ENCODE results near the gene STX2.

Gene STX2

DNA sequence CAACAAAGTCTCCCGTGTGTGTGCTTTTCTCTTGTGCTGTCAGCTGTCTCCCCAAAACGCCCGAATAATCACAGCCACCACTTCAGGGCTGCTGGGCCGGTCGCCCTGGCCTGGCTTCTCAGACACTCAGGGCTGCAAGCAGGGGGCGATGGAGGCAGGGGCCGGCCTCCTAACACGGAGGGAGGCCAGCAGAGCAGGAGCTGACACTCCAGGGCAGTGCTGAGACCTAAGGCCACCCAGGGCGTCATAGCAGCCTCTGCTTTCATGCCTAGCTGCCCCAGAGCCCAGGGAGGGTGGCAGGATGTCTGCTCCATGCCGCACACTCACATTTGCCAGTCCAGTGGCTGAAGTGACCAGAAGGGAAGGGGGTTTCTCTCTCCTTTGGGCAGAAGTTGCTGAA, 25.6 kb downstream of the STX2 start:
- no peak overlapping the region for H3K27ac ChIP-seq (ENCODE audit: low read length)
- no peak overlapping the region for H3K4me3 ChIP-seq (ENCODE audit: low read depth in 1 of 2, low read length in 2 of 2)
- H3K27me3 ChIP-seq (ENCODE audit: low read depth, low read length), result no peaks in the 10 kb centered on the region
- peaks cover 4 to 32% of the 10 kb centered on the region in 2 donors for H3K36me3 ChIP-seq (ENCODE audit: control insufficient read depth in 1 of 2, insufficient read depth in 2 of 2, low read length in 2 of 2)
- H3K4me1 ChIP-seq (ENCODE audit: control insufficient read depth in 1 of 2, insufficient read depth in 2 of 2, low read length in 2 of 2), result no peaks in the 10 kb centered on the region
- no peaks in the 10 kb centered on the region for H3K9me3 ChIP-seq (ENCODE audit: control insufficient read depth in 1 of 2, low read length in 2 of 2)

DNA sequence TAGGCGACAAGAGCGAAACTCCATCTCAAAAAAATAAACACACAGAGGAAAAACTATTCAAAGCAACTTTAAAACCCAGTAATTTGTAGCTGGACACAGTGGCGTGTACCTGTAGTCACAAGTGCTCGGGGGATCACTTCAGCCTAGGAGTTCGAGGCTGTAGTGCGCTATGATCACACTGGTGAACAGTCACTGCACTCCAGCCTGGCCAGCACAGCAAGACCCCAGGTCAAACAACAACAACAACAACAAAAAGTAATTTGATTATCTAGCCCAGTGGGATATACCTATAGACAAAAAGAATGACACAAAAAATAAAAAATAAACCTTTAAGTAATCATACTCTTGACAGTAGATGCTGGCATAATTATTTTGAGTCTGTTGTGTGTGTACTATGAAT, 29.3 kb downstream of the STX2 start:
- Histone ChIP-seq H3K27me3 (ENCODE audit: low read depth, low read length) (no peaks in the 10 kb centered on the region), H3K27ac (ENCODE audit: low read length) (no peak overlapping the region), H3K4me3 (ENCODE audit: low read depth in 1 of 2, low read length in 2 of 2) (no peak overlapping the region), H3K9me3 (ENCODE audit: control insufficient read depth in 1 of 2, low read length in 2 of 2) (no peaks in the 10 kb centered on the region), H3K4me1 (ENCODE audit: control insufficient read depth in 1 of 2, insufficient read depth in 2 of 2, low read length in 2 of 2) (no peaks in the 10 kb centered on the region), H3K36me3 (ENCODE audit: control insufficient read depth in 1 of 2, insufficient read depth in 2 of 2, low read length in 2 of 2) (peaks cover 8 to 68% of the 10 kb centered on the region in 2 donors)

DNA sequence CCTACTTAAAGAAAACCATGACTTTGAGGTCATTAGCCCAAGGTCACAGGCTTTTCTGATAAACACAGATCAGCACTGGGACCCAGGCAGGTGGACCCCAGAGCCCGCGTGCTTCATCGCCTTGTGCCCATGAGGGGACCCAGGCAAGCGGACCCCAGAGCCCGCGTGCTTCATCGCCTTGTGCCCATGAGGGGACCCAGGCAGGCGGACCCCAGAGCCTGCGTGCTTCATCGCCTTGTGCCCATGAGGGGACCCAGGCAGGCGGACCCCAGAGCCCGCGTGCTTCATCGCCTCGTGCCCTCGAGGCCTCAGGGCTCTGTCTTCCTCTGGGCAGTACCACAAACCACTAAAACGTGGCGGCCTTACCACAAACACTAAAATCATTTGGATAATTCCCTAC, 31.7 kb downstream of the STX2 start:
- Histone ChIP-seq H3K36me3 (ENCODE audit: control insufficient read depth in 1 of 2, insufficient read depth in 2 of 2, low read length in 2 of 2) (peaks cover 8 to 70% of the 10 kb centered on the region in 2 donors), H3K9me3 (ENCODE audit: control insufficient read depth in 1 of 2, low read length in 2 of 2) (no peaks in the 10 kb centered on the region), H3K27ac (ENCODE audit: low read length) (no peak overlapping the region), H3K27me3 (ENCODE audit: low read depth, low read length) (no peaks in the 10 kb centered on the region), H3K4me3 (ENCODE audit: low read depth in 1 of 2, low read length in 2 of 2) (no peak overlapping the region), H3K4me1 (ENCODE audit: control insufficient read depth in 1 of 2, insufficient read depth in 2 of 2, low read length in 2 of 2) (no peaks in the 10 kb centered on the region)

DNA sequence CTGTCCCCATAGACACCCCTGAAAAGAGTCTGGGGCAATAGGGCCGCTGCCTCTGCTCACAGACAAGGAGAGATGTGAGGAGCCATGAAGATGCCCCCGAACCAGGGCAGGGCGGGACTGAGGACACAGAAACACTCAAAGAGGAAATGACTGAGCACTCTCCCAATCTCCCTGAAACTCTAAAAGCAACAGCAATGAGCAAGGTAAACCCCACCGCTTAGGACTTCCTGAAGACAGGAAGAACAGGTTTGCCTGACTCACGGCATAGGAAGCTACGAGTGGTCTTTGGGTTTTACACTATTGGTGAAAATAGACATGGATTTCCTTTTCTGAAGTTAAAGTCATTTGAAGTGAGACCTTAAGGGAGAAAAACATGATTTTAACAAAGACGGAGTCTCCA, 32.5 kb downstream of the STX2 start:
- H3K27me3 ChIP-seq (ENCODE audit: low read depth, low read length), result no peaks in the 10 kb centered on the region
- H3K9me3 ChIP-seq (ENCODE audit: control insufficient read depth in 1 of 2, low read length in 2 of 2), result no peaks in the 10 kb centered on the region
- H3K27ac ChIP-seq (ENCODE audit: low read length), result no peak overlapping the region
- no peaks in the 10 kb centered on the region for H3K4me1 ChIP-seq (ENCODE audit: control insufficient read depth in 1 of 2, insufficient read depth in 2 of 2, low read length in 2 of 2)
- H3K4me3 ChIP-seq (ENCODE audit: low read depth in 1 of 2, low read length in 2 of 2), result no peak overlapping the region
- H3K36me3 ChIP-seq (ENCODE audit: control insufficient read depth in 1 of 2, insufficient read depth in 2 of 2, low read length in 2 of 2), result peaks cover 8 to 65% of the 10 kb centered on the region in 2 donors

DNA sequence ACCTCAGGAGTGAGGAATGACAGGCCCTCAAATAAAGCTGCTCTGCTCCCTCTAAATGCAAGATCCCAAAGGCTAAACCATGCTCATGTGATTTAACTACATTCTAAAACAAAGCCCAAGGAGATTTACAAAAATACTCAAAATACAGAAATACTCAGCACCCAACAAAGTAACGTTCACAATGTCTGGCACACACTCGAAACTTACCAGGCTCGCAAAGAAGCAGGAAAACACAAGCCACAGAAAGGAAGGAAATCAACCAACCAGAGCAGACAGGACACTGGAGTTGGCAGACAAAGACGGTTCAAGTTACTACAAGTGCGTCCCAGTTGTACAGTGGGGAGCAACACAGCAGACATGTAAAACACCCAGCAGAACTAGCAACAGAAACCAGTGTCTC, 33.4 kb downstream of the STX2 start:
- Histone ChIP-seq H3K4me3 (ENCODE audit: low read depth in 1 of 2, low read length in 2 of 2) (no peak overlapping the region), H3K9me3 (ENCODE audit: control insufficient read depth in 1 of 2, low read length in 2 of 2) (no peaks in the 10 kb centered on the region), H3K27me3 (ENCODE audit: low read depth, low read length) (no peaks in the 10 kb centered on the region), H3K4me1 (ENCODE audit: control insufficient read depth in 1 of 2, insufficient read depth in 2 of 2, low read length in 2 of 2) (no peaks in the 10 kb centered on the region), H3K27ac (ENCODE audit: low read length) (no peak overlapping the region), H3K36me3 (ENCODE audit: control insufficient read depth in 1 of 2, insufficient read depth in 2 of 2, low read length in 2 of 2) (peaks cover 8 to 71% of the 10 kb centered on the region in 2 donors)

DNA sequence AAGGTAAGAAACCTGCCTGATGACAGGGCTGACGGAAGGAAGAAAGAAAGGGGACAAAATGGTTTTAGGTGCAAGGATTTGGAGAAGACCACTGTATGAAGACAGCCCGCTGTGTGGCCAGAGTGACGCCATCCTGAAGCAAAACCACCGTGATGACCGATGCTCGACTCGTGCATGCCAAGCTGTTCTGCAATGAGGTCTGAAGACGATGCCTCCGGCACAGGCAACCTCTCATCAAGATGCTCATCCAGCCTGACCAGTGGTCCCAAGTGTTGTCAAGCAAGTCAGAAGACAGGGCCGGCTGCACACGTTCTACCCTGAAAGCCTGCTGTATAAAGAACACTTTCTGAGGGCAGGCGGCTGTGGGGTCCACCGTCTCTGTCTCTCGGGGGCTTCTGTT, 34.8 kb downstream of the STX2 start:
- H3K27ac ChIP-seq (ENCODE audit: low read length), result no peak overlapping the region

DNA sequence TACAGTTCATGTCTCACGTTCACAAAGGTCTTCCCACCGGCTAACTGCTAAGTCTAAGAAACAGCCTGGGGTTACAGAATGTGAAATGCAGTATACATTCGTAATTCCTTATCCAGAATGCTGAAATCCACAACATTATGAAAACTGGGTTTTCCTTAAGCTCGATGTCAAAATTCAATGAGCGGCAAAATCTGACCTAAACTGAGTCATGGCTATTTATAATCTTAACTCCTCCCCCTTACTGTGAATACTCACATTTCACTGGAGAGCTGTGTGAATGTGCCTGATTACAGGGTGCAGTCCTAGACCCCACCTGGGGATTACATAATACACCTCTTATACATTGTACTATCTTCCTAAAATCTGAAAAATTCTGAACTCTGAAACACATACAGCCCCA, 35.3 kb downstream of the STX2 start:
- Histone ChIP-seq H3K36me3 (ENCODE audit: control insufficient read depth in 1 of 2, insufficient read depth in 2 of 2, low read length in 2 of 2) (peaks cover 4 to 82% of the 10 kb centered on the region in 2 donors), H3K4me1 (ENCODE audit: control insufficient read depth in 1 of 2, insufficient read depth in 2 of 2, low read length in 2 of 2) (no peaks in the 10 kb centered on the region), H3K27me3 (ENCODE audit: low read depth, low read length) (no peaks in the 10 kb centered on the region), H3K4me3 (ENCODE audit: low read depth in 1 of 2, low read length in 2 of 2) (no peak overlapping the region), H3K27ac (ENCODE audit: low read length) (no peak overlapping the region), H3K9me3 (ENCODE audit: control insufficient read depth in 1 of 2, low read length in 2 of 2) (no peaks in the 10 kb centered on the region)

More for the DNA sequence above, 34.8 kb downstream of the STX2 start:
- no peaks in the 10 kb centered on the region for H3K9me3 ChIP-seq (ENCODE audit: control insufficient read depth in 1 of 2, low read length in 2 of 2)
- no peaks in the 10 kb centered on the region for H3K4me1 ChIP-seq (ENCODE audit: control insufficient read depth in 1 of 2, insufficient read depth in 2 of 2, low read length in 2 of 2)
- H3K27me3 ChIP-seq (ENCODE audit: low read depth, low read length), result no peaks in the 10 kb centered on the region
- H3K4me3 ChIP-seq (ENCODE audit: low read depth in 1 of 2, low read length in 2 of 2), result no peak overlapping the region
- peaks cover 4 to 78% of the 10 kb centered on the region in 2 donors for H3K36me3 ChIP-seq (ENCODE audit: control insufficient read depth in 1 of 2, insufficient read depth in 2 of 2, low read length in 2 of 2)

DNA sequence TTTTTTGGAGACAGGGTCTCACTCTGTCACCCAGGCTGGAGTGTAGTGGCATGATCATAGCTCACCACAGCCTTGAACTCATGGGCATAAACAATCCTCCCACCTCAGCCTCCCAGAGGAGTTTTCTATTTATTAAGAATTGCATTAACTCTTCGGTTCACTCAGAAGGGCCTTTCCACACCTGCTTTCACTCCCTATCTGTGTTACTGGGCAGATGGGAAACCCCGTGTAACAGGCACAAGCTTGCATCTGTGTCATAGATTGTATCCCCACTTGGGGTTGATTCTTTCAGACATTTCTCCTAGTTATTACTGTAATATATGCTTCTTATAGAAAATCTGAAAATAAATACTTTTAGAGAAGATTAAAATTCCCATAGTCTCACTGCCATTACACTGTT, 38.7 kb downstream of the STX2 start:
- no peaks in the 10 kb centered on the region for H3K27me3 ChIP-seq (ENCODE audit: low read depth, low read length)
- no peaks in the 10 kb centered on the region for H3K9me3 ChIP-seq (ENCODE audit: control insufficient read depth in 1 of 2, low read length in 2 of 2)
- H3K36me3 ChIP-seq (ENCODE audit: control insufficient read depth in 1 of 2, insufficient read depth in 2 of 2, low read length in 2 of 2), result peaks cover 0 to 66% of the 10 kb centered on the region in 2 donors
- H3K4me3 ChIP-seq (ENCODE audit: low read depth in 1 of 2, low read length in 2 of 2), result no peak overlapping the region
- H3K4me1 ChIP-seq (ENCODE audit: control insufficient read depth in 1 of 2, insufficient read depth in 2 of 2, low read length in 2 of 2), result no peaks in the 10 kb centered on the region
- no peak overlapping the region for H3K27ac ChIP-seq (ENCODE audit: low read length)

DNA sequence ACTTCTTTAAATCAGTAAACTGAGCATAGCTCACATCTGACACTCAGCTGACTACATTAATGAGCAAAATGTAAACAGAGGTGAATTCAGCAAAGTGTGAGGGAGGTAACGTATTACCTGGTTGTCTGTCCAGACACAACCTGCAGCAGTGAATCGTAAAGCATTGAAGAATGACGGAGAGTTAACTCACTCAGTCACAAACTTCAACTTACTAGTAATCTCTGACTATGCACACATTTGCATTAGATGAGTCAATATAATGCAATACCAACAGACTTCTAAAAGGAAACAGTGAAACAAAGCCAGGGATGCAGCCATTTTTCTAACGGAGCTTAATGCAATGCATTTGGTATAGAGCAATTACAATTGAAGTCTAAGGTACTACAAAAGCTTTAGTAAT, 40.0 kb downstream of the STX2 start:
- Histone ChIP-seq H3K9me3 (ENCODE audit: control insufficient read depth in 1 of 2, low read length in 2 of 2) (no peaks in the 10 kb centered on the region), H3K27me3 (ENCODE audit: low read depth, low read length) (no peaks in the 10 kb centered on the region), H3K4me3 (ENCODE audit: low read depth in 1 of 2, low read length in 2 of 2) (no peak overlapping the region), H3K27ac (ENCODE audit: low read length) (no peak overlapping the region), H3K36me3 (ENCODE audit: control insufficient read depth in 1 of 2, insufficient read depth in 2 of 2, low read length in 2 of 2) (peaks cover 0 to 62% of the 10 kb centered on the region in 2 donors), H3K4me1 (ENCODE audit: control insufficient read depth in 1 of 2, insufficient read depth in 2 of 2, low read length in 2 of 2) (no peaks in the 10 kb centered on the region)

DNA sequence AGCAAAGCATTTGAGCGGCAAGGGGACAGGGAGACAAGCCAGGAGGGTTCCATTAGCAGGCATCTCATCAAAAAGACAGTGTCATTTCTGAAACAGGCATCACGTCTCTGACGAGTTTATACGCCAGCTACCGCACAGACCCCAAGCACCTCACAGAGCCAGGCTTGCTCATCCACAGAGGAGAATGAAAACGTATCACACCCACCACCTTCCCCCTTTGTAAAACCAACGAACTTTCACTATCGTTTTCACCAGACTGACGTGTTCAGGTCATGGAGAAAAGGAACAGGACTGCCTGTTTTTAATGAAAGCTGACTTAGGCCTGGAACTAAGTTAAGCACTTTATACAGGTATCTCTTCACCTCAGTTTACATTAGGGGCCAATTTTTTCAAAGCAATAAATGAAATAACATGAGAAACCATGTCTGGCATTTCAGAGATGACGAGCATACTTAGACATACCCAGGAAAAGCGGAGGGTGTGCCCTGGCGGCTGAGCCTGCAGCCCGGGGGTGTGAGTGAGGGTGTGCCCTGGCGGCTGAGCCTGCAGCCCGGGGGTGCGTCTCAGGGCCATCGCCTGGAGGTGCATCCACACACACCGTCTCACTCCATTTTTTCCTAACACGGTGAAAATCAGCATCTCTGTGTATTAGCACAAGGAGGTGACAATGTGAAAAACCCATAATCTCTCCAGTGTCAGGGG, 41.9 kb downstream of the STX2 start:
- no peaks in the 10 kb centered on the region for H3K27me3 ChIP-seq (ENCODE audit: low read depth, low read length)
- H3K9me3 ChIP-seq (ENCODE audit: control insufficient read depth in 1 of 2, low read length in 2 of 2), result no peaks in the 10 kb centered on the region
- no peak overlapping the region for H3K4me3 ChIP-seq (ENCODE audit: low read depth in 1 of 2, low read length in 2 of 2)
- no peaks in the 10 kb centered on the region for H3K4me1 ChIP-seq (ENCODE audit: control insufficient read depth in 1 of 2, insufficient read depth in 2 of 2, low read length in 2 of 2)
- no peak overlapping the region for H3K27ac ChIP-seq (ENCODE audit: low read length)
- peaks cover 0 to 61% of the 10 kb centered on the region in 2 donors for H3K36me3 ChIP-seq (ENCODE audit: control insufficient read depth in 1 of 2, insufficient read depth in 2 of 2, low read length in 2 of 2)

DNA sequence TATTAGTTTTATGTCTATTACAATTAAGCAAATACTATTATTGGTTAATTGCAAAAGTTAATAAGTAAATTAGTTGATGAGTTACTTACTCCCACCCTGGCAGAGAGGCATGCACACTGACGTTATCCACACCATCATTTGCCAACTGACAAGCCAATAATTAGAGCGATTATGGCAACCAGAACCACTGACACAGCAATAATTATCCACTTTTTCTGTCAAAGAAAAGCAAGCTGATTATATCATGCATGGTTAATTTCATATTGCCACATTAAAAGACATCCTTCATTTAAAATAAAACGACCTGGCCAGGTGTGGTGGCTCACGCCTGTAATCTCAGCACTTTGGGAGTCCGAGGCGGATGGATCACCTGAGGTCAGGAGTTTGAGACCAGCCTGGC, 43.1 kb downstream of the STX2 start:
- no peaks in the 10 kb centered on the region for H3K9me3 ChIP-seq (ENCODE audit: control insufficient read depth in 1 of 2, low read length in 2 of 2)
- H3K27ac ChIP-seq (ENCODE audit: low read length), result no peak overlapping the region
- H3K27me3 ChIP-seq (ENCODE audit: low read depth, low read length), result no peaks in the 10 kb centered on the region
- H3K36me3 ChIP-seq (ENCODE audit: control insufficient read depth in 1 of 2, insufficient read depth in 2 of 2, low read length in 2 of 2), result peaks cover 0 to 63% of the 10 kb centered on the region in 2 donors
- H3K4me3 ChIP-seq (ENCODE audit: low read depth in 1 of 2, low read length in 2 of 2), result no peak overlapping the region
- H3K4me1 ChIP-seq (ENCODE audit: control insufficient read depth in 1 of 2, insufficient read depth in 2 of 2, low read length in 2 of 2), result no peaks in the 10 kb centered on the region

DNA sequence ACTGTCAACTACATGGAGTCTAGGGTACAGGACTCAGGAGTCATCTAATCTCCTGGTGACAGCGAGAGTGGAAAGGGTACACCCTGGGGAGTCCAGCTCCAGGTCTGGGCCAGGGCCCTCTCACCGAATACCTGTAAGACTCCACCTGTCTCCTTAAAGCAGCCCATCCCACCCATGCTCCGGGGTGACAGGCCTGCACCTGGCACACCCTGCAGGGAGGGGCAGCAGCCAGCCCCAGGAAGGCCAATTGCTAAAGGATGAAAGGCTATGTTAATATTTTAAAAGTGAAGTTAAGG, 45.5 kb downstream of the STX2 start:
- peaks cover 0 to 52% of the 10 kb centered on the region in 2 donors for H3K36me3 ChIP-seq (ENCODE audit: control insufficient read depth in 1 of 2, insufficient read depth in 2 of 2, low read length in 2 of 2)
- H3K27me3 ChIP-seq (ENCODE audit: low read depth, low read length), result no peaks in the 10 kb centered on the region
- no peak overlapping the region for H3K27ac ChIP-seq (ENCODE audit: low read length)
- no peak overlapping the region for H3K4me3 ChIP-seq (ENCODE audit: low read depth in 1 of 2, low read length in 2 of 2)
- H3K9me3 ChIP-seq (ENCODE audit: control insufficient read depth in 1 of 2, low read length in 2 of 2), result no peaks in the 10 kb centered on the region
- H3K4me1 ChIP-seq (ENCODE audit: control insufficient read depth in 1 of 2, insufficient read depth in 2 of 2, low read length in 2 of 2), result no peaks in the 10 kb centered on the region
